ENCODE data around the gene FSIP1.

Gene FSIP1

GRCh38 chr15:39645138-39645975, 137.3 kb downstream of the FSIP1 start:
- DNase-seq (ENCODE audit: low read depth) = no peak

GRCh38 chr15:39644136-39644535, 138.5 kb downstream of the FSIP1 start:
- DNase-seq (ENCODE audit: low read depth) = no peak

- no peak for DNase-seq (ENCODE audit: low read depth)
These were observed 138.9 kb downstream of the FSIP1 start for GRCh38 chr15:39643727-39644126.

- peak; percentile 87 for DNase-seq (ENCODE audit: low read depth)
These were observed 140.5 kb downstream of the FSIP1 start for GRCh38 chr15:39642011-39642640.

- DNase-seq (ENCODE audit: low read depth) = no peak
These were observed 141.3 kb downstream of the FSIP1 start for GRCh38 chr15:39641191-39641889.

GRCh38 chr15:39640665-39641064, 142.0 kb downstream of the FSIP1 start:
- DNase-seq (ENCODE audit: low read depth) = no peak

GRCh38 chr15:39639037-39639436, 143.6 kb downstream of the FSIP1 start:
- no peak for DNase-seq (ENCODE audit: low read depth)

- no peak for DNase-seq (ENCODE audit: low read depth)
These were observed 144.6 kb downstream of the FSIP1 start for GRCh38 chr15:39638041-39638440.

- peak; percentile 59 for DNase-seq (ENCODE audit: low read depth)
These were observed 151.3 kb downstream of the FSIP1 start for GRCh38 chr15:39631357-39631756.

- DNase-seq (ENCODE audit: low read depth) = no peak
These were observed 152.7 kb downstream of the FSIP1 start for GRCh38 chr15:39629906-39630305.

- no peak for DNase-seq (ENCODE audit: low read depth)
These were observed 153.3 kb downstream of the FSIP1 start for GRCh38 chr15:39629371-39629770.

- DNase-seq (ENCODE audit: low read depth) = no peak
These were observed 153.9 kb downstream of the FSIP1 start for GRCh38 chr15:39628546-39629257.

- DNase-seq (ENCODE audit: low read depth) = no peak
These were observed 154.5 kb downstream of the FSIP1 start for GRCh38 chr15:39628144-39628508.

GRCh38 chr15:39627451-39628143, 155.0 kb downstream of the FSIP1 start:
- DNase-seq (ENCODE audit: low read depth) = no peak

- peak; percentile 41 for DNase-seq (ENCODE audit: low read depth)
These were observed 156.8 kb downstream of the FSIP1 start for GRCh38 chr15:39625856-39626255.

- DNase-seq (ENCODE audit: low read depth) = no peak
These were observed 157.2 kb downstream of the FSIP1 start for GRCh38 chr15:39625451-39625850.

- DNase-seq (ENCODE audit: low read depth) = peak; percentile 93
These were observed 157.8 kb downstream of the FSIP1 start for GRCh38 chr15:39624806-39625205.

- DNase-seq (ENCODE audit: low read depth) = no peak
These were observed 159.1 kb downstream of the FSIP1 start for GRCh38 chr15:39623529-39623931.

GRCh38 chr15:39622660-39623516, 159.8 kb downstream of the FSIP1 start:
- DNase-seq (ENCODE audit: low read depth) = no peak

GRCh38 chr15:39621976-39622375, 160.7 kb downstream of the FSIP1 start:
- no peak for DNase-seq (ENCODE audit: low read depth)

- DNase-seq (ENCODE audit: low read depth) = no peak
These were observed 161.4 kb downstream of the FSIP1 start for GRCh38 chr15:39621210-39621609.
